Thoracic aorta (tissue), 2 donors: ENCODE results near the gene RAB31. TPM values are rescaled to one million over a fixed set of nuclear protein-coding genes. Genes with fewer than 3 reads are reported as not detected.

Experiments
- ATAC-seq: fragments of 150-250 bp; one replicate; pipeline ENCODE4 v1.8.0; 2017; ENCODE audit warnings: low read depth; ENCODE audit not compliant: insufficient number of reproducible peaks, low FRiP score
- DNase-seq: peaks from one replicate; pipeline ENCODE4 v3.0.0-alpha.2; 2020; ENCODE audit warnings: low spot score
- H3K27ac ChIP-seq, 2 donors: fragments of 200-600 bp; sonication (generic); 1 replicate in 1 of 2; 2 replicates in 1 of 2; pipeline ENCODE4 v1.5.1; 2016; ENCODE audit warnings: mild to moderate bottlenecking in 2 of 2, moderate library complexity in 2 of 2
- H3K27me3 ChIP-seq: fragments of 200-600 bp; sonication (generic); replicated peaks from 2 replicates; pipeline ENCODE4 v1.6.0; 2016; ENCODE audit warnings: mild to moderate bottlenecking; ENCODE audit not compliant: insufficient read depth
- H3K36me3 ChIP-seq: fragments of 200-600 bp; sonication (generic); one replicate; pipeline ENCODE4 v1.5.1; 2016
- H3K4me1 ChIP-seq, 2 donors: fragments of 200-600 bp; sonication (generic); 1 replicate in 1 of 2; 2 replicates in 1 of 2; pipeline versions ENCODE4 v1.5.1 to v1.6.0; 2016; ENCODE audit warnings: low read depth in 2 of 2, mild to moderate bottlenecking in 1 of 2; ENCODE audit not compliant: control insufficient read depth in 1 of 2
- H3K4me3 ChIP-seq: fragments of 200-600 bp; sonication (generic); 2 replicates; pipeline ENCODE4 v1.5.1; 2016; ENCODE audit warnings: mild to moderate bottlenecking
- H3K9me3 ChIP-seq: fragments of 200-600 bp; sonication (generic); 2 replicates; pipeline ENCODE4 v1.5.1; 2016
- total RNA-seq, 2 donors: library from RNA; depleted of rRNA; stranded (reverse); fragments of >200 nt; gene quantifications; one replicate each; pipeline versions ENCODE4 v1.1.0 to v1.2.3, GENCODE V29; 2016
- TF ChIP-seq, protein P1 (sequence below): fragments of 200-600 bp; sonication (generic); IDR thresholded peaks from one replicate; pipeline ENCODE4 v1.5.1; 2019; ENCODE audit warnings: antibody characterized with exemption

RAB31 gene
- total RNA-seq, 2 donors from 2014 or later = 92.9 to 110 TPM

DNA sequence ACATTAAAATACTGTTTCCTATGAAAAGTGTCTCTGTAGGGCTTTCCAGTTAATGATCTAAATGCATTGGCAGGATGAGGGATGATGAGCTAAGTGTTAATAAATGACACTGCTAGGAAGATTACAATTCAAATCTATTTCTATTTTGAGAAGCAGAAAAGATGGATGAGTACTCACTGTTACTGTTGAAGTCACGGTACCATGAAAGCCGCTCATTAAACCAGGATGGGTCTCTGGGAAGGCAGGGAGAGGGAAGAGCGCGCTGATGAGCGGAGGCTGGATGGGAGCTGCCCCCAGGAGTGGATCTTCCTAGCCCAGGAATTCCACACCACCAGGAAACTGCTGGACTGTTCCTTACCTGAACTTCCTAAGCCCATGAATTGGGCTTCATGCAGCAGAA lies 150.5 kb downstream of the RAB31 start:
- peaks cover 5% of the 10 kb centered on the region for H3K36me3 ChIP-seq
- ATAC-seq (no peak), DNase-seq (no peak)
- H3K4me1 ChIP-seq = peaks cover 20 to 31% of the 10 kb centered on the region in 2 donors
- no peaks in the 10 kb centered on the region for H3K27me3 ChIP-seq
- TF ChIP-seq, protein P1, sequence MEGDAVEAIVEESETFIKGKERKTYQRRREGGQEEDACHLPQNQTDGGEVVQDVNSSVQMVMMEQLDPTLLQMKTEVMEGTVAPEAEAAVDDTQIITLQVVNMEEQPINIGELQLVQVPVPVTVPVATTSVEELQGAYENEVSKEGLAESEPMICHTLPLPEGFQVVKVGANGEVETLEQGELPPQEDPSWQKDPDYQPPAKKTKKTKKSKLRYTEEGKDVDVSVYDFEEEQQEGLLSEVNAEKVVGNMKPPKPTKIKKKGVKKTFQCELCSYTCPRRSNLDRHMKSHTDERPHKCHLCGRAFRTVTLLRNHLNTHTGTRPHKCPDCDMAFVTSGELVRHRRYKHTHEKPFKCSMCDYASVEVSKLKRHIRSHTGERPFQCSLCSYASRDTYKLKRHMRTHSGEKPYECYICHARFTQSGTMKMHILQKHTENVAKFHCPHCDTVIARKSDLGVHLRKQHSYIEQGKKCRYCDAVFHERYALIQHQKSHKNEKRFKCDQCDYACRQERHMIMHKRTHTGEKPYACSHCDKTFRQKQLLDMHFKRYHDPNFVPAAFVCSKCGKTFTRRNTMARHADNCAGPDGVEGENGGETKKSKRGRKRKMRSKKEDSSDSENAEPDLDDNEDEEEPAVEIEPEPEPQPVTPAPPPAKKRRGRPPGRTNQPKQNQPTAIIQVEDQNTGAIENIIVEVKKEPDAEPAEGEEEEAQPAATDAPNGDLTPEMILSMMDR = no peak
- H3K9me3 ChIP-seq = no peaks in the 10 kb centered on the region
- no peak overlapping the region for H3K27ac ChIP-seq
- no peak overlapping the region for H3K4me3 ChIP-seq

DNA sequence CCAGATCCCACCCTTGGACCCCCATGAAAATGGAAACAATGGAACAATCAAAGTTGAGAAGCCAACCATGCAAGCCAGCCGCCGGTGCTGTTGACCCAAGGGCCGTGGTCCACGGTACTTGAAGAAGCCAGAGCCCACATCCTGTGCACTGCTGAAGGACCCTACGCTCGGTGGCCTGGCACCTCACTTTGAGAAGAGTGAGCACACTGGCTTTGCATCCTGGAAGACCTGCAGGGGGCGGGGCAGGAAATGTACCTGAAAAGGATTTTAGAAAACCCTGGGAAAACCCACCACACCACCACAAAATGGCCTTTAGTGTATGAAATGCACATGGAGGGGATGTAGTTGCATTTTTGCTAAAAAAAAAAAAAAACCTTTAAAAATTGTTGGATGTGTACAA lies 151.1 kb downstream of the RAB31 start:
- H3K4me3 ChIP-seq = no peak overlapping the region
- TF ChIP-seq, protein P1 = no peak
- H3K27ac ChIP-seq = no peak overlapping the region
- peaks cover 19 to 29% of the 10 kb centered on the region in 2 donors for H3K4me1 ChIP-seq
- DNase-seq = no peak
- no peaks in the 10 kb centered on the region for H3K9me3 ChIP-seq
- no peaks in the 10 kb centered on the region for H3K27me3 ChIP-seq
- no peak for ATAC-seq
- peaks cover 5% of the 10 kb centered on the region for H3K36me3 ChIP-seq

DNA sequence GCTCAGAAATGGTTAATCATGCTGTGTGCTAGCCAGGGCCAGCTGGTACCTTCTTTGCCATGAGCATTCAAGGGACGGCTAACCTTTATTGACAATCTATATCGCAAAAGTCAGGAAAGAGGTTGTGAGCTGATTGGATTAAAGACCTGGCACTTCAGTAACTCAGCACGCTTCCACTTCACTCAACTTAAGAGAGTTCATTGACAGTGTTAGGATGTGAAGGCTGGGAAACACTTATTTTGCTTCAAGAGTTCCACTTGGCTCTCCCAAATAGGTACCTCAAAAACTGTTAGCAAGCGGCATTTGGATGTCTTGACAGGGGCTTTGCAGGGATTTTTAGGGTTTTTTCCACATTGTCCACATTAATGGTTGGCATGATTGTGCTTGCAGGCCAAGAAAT lies 152.6 kb downstream of the RAB31 start:
- ATAC-seq = no peak
- Histone ChIP-seq H3K9me3 (no peaks in the 10 kb centered on the region), H3K27ac (no peak overlapping the region), H3K27me3 (no peaks in the 10 kb centered on the region), H3K4me1 (peaks cover 13 to 15% of the 10 kb centered on the region in 2 donors), H3K36me3 (peaks cover 5% of the 10 kb centered on the region), H3K4me3 (no peak overlapping the region)
- TF ChIP-seq, protein P1 = no peak
- DNase-seq = no peak

DNA sequence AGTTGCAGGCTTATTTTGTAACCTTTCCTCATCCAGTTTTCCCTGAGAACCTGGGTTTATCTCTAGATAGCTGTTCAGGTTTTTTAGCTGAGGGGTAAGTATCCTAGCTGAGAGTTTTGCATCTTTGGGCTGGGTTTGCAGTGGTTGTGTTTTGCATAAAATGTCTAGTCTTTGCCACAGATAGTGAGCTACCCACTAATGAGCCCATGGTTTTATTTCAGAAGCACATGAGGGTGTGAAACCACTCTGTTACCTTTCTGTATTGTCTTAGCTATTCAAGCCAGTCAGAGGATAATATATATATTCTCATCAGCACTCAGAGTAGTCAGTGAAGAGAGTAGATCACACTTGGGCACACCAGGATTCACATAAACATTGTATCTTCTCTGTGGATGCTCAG lies 153.1 kb downstream of the RAB31 start:
- Histone ChIP-seq H3K36me3 (peaks cover 5% of the 10 kb centered on the region), H3K4me3 (no peak overlapping the region), H3K4me1 (peaks cover 8 to 10% of the 10 kb centered on the region in 2 donors), H3K27ac (no peak overlapping the region), H3K27me3 (no peaks in the 10 kb centered on the region), H3K9me3 (no peaks in the 10 kb centered on the region)
- ATAC-seq (no peak), DNase-seq (no peak)
- TF ChIP-seq, protein P1 = no peak

DNA sequence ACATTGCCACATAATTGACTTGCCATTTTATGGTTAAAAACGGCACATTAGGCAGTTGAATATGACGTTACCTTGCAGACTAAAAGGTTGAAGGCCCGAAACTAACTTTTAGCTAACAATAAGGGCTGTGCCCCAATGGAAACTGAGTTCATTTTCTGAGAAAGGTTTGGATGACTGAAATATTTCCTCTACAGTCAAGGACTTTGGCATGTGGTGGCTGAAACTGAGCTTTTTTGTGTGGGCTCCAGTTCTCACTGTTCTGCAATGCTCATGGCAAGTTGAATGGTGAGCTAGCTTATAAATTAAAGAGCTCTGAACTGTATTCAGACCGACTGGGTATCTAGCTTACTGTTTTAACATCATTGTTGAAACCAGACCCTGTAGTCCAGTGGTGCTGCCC lies 153.8 kb downstream of the RAB31 start:
- ATAC-seq = no peak
- H3K4me1 ChIP-seq = peaks cover under 1 to 2% of the 10 kb centered on the region in 2 donors
- H3K27me3 ChIP-seq = no peaks in the 10 kb centered on the region
- no peaks in the 10 kb centered on the region for H3K9me3 ChIP-seq
- TF ChIP-seq, protein P1 = no peak
- no peak for DNase-seq
- no peak overlapping the region for H3K27ac ChIP-seq
- H3K4me3 ChIP-seq = no peak overlapping the region
- H3K36me3 ChIP-seq = peaks cover 5% of the 10 kb centered on the region
